ENCODE results near the gene TM9SF1.

Gene TM9SF1

DNA sequence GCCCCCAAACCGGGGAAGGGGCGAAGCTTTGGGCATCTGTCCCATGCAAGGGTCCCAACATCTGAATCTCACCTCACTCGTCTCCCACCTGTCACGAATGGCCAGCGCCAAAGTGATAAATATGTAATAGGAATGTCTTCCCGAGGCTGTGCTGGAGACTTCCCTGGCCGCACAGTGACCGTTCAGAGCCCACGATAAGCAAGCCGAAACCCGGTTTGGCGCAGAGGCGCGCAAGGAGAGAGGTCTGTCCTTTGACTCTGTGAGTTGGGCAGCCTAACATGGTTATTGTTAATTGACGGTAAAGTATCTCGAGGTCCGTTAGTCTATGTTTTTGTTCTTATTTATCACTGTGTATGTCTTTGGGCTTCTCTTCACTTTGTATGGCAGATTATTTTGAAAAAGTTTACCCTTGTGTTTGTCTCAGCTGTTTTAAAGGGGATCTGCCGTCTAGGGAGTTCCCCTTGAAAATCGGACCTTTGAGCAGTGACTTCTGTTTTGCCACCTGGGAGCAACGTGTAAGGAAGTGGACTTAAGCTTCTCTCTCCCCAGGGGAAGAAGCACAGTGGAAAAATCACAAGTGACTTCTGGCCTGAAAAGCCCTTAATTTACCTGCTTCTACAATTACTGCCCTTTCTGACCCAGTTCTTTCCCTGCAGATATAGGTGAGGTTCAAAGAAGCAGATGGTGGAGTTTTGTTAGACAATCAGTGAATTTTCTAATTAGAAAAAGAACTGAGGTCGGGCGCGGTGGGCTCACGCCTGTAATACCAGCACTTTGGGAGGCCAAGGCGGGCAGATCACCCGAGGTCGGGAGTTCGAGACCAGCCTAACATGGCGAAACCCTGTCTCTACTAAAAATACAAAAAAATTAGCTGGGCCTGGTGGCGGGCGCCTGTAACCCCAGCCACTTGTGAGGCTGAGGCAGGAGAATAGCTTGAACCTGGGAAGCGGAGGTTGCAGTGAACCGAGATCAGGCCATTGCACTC, 1.1 kb upstream of the TM9SF1 start:
- no peak for DNase-seq (ENCODE audit: low read depth)

DNA sequence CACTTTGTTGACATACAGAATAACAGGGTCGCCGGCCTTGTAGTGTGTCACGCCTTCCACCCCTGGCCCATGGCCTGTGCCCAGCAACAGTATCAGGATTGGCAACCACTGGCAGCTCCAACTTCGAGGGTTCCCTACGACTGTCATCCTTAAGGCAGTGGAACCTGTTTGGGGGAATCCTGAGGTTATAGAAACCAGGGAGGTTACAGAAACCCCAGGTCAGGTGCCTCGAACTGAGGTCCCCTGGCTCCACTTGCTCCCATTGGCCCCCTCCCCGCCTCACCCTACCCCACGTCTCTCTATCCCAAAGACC, 412 bp downstream of the TM9SF1 start:
- no peak for DNase-seq (ENCODE audit: low read depth)

DNA sequence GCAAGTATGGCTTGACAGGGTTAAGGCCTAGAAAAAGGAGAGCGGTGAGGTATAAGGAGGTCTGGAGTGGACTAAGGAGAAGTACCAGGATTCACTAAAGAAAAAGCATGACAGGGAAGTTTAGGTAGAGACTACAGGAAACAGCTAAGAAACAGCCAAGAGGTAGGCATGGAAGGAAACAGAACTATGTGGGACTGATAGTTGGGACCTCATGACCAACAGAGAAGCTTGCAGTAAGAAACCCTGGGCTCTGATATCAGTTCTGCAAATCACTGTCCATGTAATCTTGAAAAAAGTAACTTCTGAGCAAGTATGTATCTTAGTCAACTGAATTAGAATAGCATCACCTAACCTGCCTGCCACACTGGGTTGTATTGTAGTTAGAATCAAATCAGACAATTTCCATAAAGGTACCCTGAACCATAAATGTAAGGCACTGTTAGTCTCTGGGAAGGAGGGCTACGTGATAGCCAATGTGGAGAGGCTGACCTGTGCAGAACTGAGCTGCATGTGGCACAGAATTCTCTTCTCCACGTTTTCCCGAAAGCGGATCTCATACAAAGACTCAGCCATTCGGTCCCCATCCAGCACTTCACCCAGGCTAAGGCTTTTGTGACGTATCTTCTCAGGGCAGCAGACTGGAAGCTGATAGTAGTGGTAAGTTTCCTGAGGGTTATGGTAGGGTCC, 912 bp downstream of the TM9SF1 start:
- DNase-seq (ENCODE audit: low read depth), result no peak

DNA sequence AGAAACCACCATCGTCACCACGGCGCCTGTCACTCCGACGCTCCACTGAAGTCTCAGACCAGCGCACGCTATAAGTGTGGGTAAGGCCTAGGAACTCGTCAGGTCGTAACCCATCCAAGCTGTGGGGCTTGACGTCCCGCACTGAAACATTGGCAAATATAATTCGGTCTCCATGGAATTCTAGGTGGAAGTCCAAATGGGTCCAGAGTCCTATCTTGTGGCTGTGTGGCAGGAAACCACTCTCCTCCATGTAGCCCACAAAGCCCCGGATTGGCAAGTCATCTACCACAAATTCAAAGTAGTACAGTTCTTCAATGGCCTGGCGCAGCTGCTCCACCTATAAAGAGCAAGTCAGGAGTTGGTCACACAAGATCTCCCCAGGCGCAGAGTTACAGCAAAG, 2.3 kb downstream of the TM9SF1 start:
- no peak for DNase-seq (ENCODE audit: low read depth)

DNA sequence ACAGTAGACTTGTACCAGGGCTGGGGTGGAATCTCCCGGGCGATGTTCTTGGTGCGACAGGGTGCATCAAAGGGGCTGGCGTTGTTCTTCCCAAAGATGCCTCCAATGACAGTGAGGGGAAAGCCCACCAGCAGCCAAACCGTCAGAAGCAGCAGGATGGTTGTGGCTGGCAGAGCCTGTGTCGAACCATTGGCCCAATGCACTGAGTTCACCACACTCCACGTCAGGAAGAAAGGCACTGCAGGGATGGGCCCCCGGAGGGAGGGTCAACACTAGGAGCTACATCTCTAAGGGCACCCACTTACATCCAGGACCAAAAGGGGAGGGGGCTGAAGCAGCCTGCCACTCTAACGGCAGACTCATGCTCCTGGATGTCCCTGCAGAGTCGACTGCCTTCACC, 4.8 kb downstream of the TM9SF1 start:
- DNase-seq (ENCODE audit: low read depth), result no peak

DNA sequence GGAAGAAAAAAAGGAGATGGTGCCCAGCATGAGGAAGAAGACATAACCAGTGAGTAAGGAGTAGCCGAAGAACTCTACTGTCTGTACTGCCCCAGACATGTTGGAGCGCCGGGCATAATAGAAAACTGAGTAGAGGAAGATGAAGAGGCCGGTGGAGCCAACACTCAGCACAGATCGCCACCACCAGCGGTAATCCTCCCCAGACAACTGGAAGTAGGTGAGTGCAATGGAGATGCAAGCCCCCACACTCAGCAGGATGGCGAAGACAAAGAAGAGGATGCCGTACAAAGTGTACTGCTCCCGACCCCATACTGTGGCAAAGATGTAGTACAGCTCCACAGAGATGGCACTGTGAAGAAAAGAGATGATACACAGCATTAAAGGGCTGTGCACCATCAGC, 5.8 kb downstream of the TM9SF1 start:
- DNase-seq (ENCODE audit: low read depth), result no peak

DNA sequence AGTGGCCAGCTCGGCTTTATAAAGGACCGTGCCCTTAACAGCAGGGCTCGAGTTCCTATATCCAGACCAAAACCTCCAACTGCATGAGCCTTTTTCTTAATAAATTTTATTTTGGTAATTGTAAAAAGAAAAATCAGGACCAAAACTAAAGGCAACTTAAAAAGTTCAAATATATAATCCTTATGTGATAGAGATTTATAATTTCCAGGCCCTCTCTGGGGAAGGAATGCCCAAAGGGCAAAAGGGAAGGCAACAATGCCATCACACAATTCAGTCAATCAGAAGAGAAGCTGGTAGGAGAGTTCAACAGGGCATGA, 6.2 kb downstream of the TM9SF1 start:
- DNase-seq (ENCODE audit: low read depth), result no peak

DNA sequence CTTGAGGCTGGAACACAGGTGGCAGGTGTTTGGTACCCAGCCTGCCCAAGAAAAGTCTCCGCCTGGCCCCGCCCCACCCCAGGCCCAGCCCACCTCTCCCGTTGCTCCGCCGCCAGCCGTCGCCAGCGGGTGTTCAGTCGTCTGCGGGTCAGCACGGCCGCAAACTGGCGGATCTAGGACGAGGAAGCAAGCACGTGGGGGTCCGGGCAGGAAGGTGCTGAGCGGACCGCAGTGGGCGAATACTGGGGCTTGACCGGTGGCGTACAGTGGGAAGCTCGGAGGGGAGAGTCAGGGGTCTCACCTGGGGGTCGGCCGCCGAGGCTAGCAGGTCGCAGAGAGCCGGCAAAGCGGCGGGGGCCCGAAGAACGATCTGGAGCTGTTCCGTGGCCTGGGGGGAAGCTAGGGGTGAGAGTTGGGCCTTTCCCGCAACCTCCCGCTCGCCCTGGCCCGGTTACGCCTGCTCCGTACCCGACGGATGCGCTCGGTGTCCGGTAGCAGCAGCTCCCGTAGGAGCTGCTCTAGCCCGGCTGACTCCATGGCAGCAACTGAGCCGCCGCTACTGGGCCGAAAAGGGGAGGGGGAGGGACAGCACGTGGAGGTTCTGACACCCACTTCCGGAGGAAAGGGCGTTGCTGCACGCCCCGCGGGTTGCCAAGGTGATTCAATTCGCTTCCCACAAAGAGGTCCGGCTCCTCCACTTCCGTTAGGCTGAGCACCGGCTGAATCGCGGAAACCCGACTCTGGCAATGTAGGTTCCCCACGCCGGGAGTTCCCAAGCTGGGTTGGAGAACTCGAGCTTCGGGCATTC, 6.8 kb downstream of the TM9SF1 start, which contains the start of gene IPO4:
Gene IPO4, minus strand, starts transcription at position 566 of the 808 bp plus-strand sequence. Its CDS starts 29 bp downstream, at position 537.
- peak; percentile 81 for DNase-seq (ENCODE audit: low read depth)

DNA sequence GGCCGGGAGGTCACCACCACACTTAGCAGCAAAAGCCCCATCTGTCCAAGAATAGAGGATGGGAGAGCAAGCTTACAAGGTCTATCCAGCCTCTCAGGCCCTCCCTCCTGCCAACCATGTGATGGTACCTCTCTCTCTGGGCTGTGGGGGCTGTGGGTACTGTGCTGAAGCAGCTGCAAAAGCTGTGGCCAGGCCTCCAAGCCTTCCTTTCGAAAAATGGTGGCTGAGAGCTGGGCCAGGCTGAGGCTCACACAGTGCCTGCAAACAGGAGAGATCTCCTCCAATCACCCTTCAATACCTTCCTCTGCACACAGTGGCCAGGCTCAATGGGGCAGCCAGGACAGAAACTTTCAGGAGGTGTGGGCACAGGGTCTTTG, 7.7 kb downstream of the TM9SF1 start:
- no peak for DNase-seq (ENCODE audit: low read depth)

DNA sequence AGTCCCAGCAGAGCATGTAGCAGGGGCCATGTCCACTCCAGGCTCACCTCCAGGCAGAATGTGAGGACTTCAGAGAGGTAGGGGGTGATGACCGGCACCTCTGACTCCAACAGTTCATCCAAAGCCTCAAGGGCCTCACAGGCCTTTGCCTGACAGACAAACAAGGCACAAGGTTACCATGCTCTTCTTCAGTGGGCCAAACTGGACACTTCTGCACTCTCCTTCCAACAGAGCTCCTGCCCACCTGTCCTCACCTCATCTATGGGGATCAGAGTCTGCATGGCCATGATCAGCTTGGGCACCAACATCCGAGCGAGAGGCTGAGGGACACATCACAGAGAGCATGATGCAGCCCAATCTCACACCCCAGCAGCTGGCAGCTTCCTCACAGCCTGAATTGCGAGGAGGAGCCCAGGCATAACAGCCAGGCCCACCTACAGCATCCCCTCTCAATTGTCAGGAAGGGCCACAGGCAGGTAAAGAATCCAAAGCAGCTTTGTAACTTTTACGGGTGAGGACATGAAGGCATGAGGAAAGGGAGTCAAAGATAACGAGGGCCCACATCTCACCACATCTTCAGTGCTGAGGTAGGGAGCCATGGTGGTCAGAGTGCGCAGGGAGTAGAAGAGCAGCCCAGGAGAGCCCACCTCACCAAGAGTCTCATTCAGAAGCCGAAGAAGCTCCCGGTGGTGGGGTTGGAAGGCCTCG, 8.3 kb downstream of the TM9SF1 start:
- DNase-seq (ENCODE audit: low read depth), result no peak

DNA sequence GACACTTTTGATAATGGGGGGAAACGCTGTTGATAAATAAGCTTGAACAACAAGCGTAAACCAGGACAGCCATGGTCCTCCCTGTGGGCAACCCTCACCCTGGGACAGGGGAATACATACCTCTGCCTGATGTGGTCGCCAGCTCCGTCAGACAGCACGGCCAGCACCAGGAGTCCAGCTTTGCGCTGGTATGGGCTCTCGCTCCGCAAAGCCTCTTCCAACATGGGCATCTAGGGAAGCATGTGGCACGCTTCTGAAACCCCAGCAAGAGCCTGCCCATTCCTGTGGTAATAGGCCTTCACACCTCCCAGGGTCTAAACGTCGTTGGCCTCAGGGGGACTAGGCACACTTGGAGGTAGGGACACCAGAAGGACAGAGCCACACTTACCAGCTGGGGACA, 9.5 kb downstream of the TM9SF1 start:
- no peak for DNase-seq (ENCODE audit: low read depth)

DNA sequence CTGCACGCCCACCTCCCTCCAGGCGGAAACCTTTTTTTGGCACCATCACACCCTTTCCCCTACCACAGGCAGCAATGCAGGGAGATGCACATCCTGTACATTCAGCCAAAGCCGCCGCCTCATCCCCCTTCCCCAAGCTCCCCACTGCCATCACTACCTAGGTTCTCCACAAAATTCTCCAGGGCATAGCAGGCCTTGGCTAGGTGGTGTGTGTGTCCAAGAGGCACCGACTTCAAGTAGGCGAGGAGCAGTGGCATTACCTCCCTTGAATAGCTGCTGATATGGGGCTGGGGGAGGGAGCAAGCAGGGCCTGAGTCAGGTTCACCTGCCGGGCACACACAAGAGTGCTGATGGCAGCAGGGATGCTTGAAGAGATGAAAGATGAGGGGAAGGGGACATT, 10.2 kb downstream of the TM9SF1 start:
- DNase-seq (ENCODE audit: low read depth), result no peak

DNA sequence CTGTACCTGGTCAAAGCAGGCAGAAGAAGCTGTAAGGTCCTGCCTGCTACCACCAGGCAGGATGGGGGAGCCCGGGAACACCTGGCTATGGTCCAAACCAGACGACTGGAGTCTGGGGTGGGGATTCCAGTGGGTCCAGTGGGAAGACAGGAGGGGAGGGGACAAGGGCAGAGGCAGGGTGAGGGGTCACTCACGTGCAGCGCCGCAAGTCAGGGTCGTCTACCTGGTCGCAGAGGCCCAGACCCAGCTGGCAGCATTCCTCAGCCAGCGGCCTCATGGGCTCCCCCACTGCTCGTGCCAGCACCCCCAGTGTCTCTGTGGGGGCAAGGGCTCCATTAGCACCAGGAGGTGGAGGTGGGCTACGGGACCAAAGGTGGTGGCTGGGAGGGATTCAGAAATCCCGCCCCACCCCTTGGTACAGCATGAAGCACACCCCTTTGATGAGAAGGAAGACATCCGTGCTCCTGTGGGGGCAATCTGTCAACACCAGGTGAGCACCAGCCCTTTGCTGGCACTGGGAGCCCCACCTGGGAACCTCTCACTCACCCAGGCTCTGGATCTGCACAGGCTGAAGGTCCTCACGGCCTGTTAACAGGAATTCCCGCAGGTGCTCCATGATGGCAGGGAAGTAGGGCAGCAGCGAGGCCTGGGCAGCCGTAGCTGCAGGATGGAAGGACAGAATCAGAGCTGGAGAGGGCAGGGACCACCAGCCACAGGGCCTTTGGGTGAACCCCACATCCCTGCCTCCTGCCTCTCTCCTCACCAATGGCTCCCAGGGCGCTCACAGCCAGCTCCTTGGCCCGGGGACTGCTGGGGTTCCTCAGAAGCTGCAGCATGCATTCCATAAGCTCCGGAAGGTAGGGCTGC, 10.9 kb downstream of the TM9SF1 start:
- DNase-seq (ENCODE audit: low read depth), result no peak

DNA sequence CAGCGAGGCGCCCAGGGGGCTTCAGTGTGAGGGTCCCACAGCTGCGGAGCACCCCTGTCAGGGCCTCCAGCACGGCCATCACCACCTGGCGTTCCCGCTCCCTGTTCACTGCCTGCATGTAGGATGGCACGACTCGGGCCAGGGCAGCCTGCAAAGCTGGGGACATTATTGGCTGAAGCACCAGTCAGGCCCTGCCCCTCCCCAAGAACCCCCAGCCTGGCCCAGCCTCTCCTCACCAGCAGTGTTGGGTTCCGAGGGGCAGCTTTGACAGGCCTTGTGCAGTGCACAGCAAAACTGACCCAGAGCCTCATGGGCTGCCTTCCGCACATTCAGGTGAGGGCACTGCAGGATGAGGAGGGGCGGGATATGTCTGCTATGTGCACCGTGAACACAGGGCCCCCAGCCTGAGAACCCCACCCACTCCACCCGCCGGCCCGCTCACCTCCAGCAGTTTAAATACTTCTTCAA, 12.2 kb downstream of the TM9SF1 start:
- no peak for DNase-seq (ENCODE audit: low read depth)

DNA sequence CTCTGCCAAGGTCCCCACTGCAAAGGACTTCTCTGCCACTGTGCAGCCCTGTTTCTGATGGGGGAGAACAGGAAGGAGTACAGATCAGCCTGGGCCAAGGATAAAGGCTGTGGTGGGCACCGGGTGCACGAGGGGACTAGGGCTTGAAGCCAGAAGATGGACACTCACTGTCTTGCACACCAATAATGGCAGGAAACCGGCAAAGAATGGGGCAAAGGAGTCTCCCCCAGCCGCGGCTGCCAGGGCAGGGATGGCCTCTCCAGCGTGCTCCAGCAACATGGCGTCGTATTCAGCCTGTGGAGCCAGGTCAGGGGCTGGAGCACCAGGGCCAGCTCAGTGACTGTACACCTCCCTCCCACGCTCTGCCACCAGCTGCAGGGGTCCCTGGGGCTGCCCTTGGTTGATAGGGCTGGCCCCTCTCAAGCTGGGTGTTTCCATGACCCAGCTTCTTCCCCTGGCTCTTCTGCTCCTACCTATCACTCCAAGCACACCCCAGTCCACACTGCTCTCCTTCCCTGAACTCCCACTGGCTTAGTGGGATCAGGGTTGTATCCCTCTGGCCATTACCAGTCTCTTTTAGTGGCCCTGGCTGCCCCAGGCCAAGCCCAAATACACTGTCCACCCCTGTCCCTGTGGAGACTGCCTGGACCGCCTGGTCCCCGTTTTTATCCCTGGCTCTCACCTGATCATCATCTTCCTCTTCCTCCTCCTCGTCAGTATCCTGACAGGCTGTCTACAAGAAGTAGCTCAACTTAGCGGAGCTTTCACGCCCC, 12.9 kb downstream of the TM9SF1 start:
- DNase-seq (ENCODE audit: low read depth), result no peak

DNA sequence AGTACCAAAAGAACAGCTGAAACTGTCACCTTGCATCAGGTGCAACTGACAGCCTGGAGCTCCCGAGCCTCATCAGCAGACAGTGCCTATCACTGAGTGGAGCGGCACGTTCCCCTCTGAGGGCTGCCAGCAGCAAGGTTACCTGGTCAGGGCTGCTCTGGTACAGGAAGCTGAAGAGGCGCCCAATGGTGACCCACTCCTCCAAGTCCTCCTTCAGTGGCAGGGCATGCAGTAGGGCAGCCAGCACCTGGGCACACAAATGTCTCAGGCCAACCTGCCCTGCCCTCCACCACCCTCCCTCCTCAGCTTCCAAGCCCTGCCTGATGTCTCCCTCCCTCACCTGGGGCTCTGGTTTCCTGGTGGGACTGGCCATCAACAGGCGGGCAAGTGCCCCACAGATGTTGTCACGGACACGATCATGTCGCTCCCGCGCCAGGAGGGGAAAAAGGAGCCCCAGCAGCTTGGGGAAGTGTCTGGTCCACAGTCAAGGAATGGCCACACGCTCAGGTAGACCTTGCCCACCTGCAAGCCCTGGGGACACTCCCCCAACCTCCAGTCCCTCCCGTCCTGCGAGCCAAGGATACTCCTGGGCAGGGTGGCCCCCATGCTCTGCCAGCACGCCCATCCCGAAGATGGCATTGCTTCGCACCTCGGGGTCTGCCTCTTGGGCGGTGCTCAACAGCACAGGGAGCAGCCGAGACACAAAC, 13.7 kb downstream of the TM9SF1 start:
- no peak for DNase-seq (ENCODE audit: low read depth)

DNA sequence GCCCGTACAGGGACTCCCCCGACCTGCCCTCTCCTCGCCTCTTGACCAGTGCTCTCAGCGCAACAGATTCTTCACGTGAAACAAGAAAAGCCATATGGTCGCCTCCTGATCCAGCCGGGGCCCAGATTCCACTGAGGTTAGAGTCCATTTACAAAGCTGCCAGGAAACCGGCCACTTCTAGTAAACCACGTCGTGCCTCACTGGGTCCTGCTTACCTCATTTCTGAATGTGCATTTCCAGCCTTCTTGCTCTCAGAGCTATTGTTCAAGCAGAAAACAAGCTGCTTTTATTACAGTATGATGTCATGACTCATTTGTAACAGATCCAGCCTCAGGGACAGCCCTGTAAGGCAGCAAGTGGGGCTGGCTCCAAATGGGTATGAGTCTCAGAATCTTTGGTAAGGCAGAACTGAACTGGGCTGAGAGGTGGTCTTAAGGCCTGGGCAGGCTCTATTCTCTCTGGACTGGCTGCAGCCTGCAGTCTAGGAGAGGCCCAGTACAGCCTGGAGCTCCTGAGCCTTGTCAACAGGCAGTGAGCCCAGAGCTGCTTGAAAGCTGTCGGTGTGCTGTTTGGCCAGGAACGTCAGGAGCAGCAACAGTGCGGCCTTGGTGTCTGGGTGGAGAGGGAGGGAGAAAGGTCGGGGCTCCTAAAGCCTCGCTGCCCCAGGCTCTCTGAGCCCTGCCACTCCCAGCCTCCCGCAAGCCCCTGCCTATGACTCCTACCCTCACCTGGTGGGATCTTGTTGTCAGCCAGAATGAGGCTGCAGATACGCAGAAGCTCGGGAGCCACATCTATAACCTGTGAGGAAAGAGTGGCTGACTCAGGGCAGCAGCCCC, 15.1 kb downstream of the TM9SF1 start:
- DNase-seq (ENCODE audit: low read depth), result no peak

DNA sequence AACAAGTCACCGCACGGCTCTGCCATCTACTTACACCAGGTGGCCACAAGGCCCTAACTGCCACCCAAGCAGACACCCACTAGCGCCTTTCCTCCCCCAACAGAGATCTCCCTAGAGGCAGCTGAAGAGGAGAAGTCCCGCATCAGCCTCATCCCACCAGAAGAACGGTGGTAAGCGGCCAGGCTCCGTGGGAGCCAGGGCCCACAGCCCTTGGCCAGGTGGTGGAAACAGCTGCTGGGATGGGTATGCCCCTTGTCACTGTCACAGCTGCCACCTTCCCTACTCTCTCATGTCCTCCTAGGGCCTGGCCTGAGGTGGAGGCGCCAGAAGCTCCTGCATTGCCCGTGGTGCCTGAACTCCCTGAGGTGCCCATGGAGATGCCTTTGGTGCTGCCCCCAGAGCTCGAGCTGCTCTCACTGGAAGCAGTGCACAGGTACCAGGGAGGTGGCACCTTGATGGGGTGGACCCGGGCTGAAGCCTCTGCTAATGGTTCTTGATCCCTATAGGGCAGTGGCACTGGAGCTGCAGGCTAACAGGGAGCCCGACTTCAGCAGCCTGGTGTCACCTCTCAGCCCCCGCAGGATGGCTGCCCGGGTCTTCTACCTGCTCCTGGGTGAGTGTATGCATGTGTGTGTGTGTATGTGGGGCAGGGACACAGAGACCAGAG, 15.8 kb downstream of the TM9SF1 start:
- DNase-seq (ENCODE audit: low read depth), result no peak

Data from HS-5 (cell line).